Astrocyte of the hippocampus (primary cell): ENCODE measurements around the gene TCF12.
A peak's percentile ranks its signal among the peaks of the same experiment; 100 is the strongest.

Experiments
- DNase-seq: peaks from one replicate; pipeline ENCODE4 v3.0.0; 2011; ENCODE audit warnings: low read depth, low spot score

TCF12 gene

GRCh38 chr15:57248074-57248473 is 329.6 kb downstream of the TCF12 start:
- no peak for DNase-seq

GRCh38 chr15:57251308-57251707 is 332.9 kb downstream of the TCF12 start:
- peak; percentile 20 for DNase-seq

GRCh38 chr15:57251941-57252340 is 333.5 kb downstream of the TCF12 start:
- peak; percentile 28 for DNase-seq

- no peak for DNase-seq
Observed at GRCh38 chr15:57253082-57253481, 334.6 kb downstream of the TCF12 start.

- DNase-seq = no peak
Observed at GRCh38 chr15:57253500-57253899, 335.1 kb downstream of the TCF12 start.

GRCh38 chr15:57255751-57256341 is 337.4 kb downstream of the TCF12 start:
- no peak for DNase-seq

- DNase-seq = no peak
Observed at GRCh38 chr15:57256939-57257338, 338.5 kb downstream of the TCF12 start.

GRCh38 chr15:57259568-57260040 is 341.2 kb downstream of the TCF12 start:
- DNase-seq = peak; percentile 16

- no peak for DNase-seq
Observed at GRCh38 chr15:57263520-57263919, 345.1 kb downstream of the TCF12 start.

- DNase-seq = no peak
Observed at GRCh38 chr15:57272771-57273357, 354.4 kb downstream of the TCF12 start.

- DNase-seq = no peak
Observed at GRCh38 chr15:57273402-57273801, 355.0 kb downstream of the TCF12 start.

- no peak for DNase-seq
Observed at GRCh38 chr15:57278439-57278838, 360.0 kb downstream of the TCF12 start.

- no peak for DNase-seq
Observed at GRCh38 chr15:57280464-57280863, 362.0 kb downstream of the TCF12 start.

- DNase-seq = no peak
Observed at GRCh38 chr15:57281321-57281720, 362.9 kb downstream of the TCF12 start.

GRCh38 chr15:57282686-57283085 is 364.2 kb downstream of the TCF12 start:
- DNase-seq = no peak

- no peak for DNase-seq
Observed at GRCh38 chr15:57283774-57284503, 365.5 kb downstream of the TCF12 start.

- DNase-seq = no peak
Observed at GRCh38 chr15:57284535-57284934, 366.1 kb downstream of the TCF12 start.

- no peak for DNase-seq
Observed at GRCh38 chr15:57285386-57285785, 366.9 kb downstream of the TCF12 start.

- no peak for DNase-seq
Observed at GRCh38 chr15:57286446-57287122, 368.1 kb downstream of the TCF12 start.

GRCh38 chr15:57287123-57287521 is 368.7 kb downstream of the TCF12 start:
- DNase-seq = no peak

GRCh38 chr15:57288926-57289580 is 370.6 kb downstream of the TCF12 start:
- DNase-seq = no peak

- no peak for DNase-seq
Observed at GRCh38 chr15:57290187-57290586, 371.7 kb downstream of the TCF12 start.
